Large intestine (tissue), 3 donors: ENCODE results near the gene IGSF23. TPM values are rescaled to one million over a fixed set of nuclear protein-coding genes. Genes with fewer than 3 reads are reported as not detected.
"Not testable (repeated sequence)": the region's sequence is repeated elsewhere in the genome, so short reads cannot be mapped to it uniquely, and the experiment has no call there.

Experiments
- DNase-seq, 2 donors: peaks; one replicate each; pipeline versions ENCODE4 v3.0.0 to v3.0.0-alpha.2; 2013
- H3K27ac ChIP-seq: one replicate; pipeline ENCODE4 v1.5.1; 2013; ENCODE audit warnings: low read length
- H3K27me3 ChIP-seq: 2 replicates; pipeline ENCODE4 v1.6.1; 2013; ENCODE audit warnings: low read length; ENCODE audit not compliant: control insufficient read depth, insufficient read depth
- H3K36me3 ChIP-seq: 2 replicates; pipeline ENCODE4 v1.6.1; 2013; ENCODE audit warnings: low read length; ENCODE audit not compliant: control insufficient read depth, insufficient read depth
- H3K4me1 ChIP-seq: one replicate; pipeline ENCODE4 v1.6.1; 2013; ENCODE audit warnings: low read length; ENCODE audit not compliant: control insufficient read depth, insufficient read depth
- H3K4me3 ChIP-seq: one replicate; pipeline ENCODE4 v1.5.1; 2013; ENCODE audit warnings: low read length
- H3K9me3 ChIP-seq: one replicate; pipeline ENCODE4 v1.6.1; 2013; ENCODE audit warnings: mild to moderate bottlenecking, low read depth, low read length, moderate library complexity; ENCODE audit not compliant: control insufficient read depth
- WGBS: methylation state at CpG from one replicate; pipeline ENCODE4 v1.1.5; 2013; ENCODE audit warnings: low lambda C conversion rate; ENCODE audit not compliant: insufficient coverage; 5-methylcytosine and 5-hydroxymethylcytosine counted together
- polyA plus RNA-seq: library from polyadenylated mRNA; unstranded; fragments of 120-200 nt; gene quantifications from one replicate; pipeline ENCODE4 v1.2.1, GENCODE V29; 2013

The IGSF23 gene
- polyA plus RNA-seq, 1 donor: 11.5 TPM

- no peak overlapping the region for H3K4me3 ChIP-seq
- peaks cover 44% of the 10 kb centered on the region for H3K36me3 ChIP-seq
- H3K27ac ChIP-seq: no peak overlapping the region
- no CpG with 5 or more reads among the region's 15 CpGs for WGBS
- H3K27me3 ChIP-seq: no peaks in the 10 kb centered on the region
- DNase-seq: no peak
- peaks cover 2% of the 10 kb centered on the region for H3K9me3 ChIP-seq
- H3K4me1 ChIP-seq: no peaks in the 10 kb centered on the region
Measured at GRCh38 chr19:44681992-44682790, 68.8 kb downstream of the IGSF23 start.

- H3K36me3 ChIP-seq: peaks cover 44% of the 10 kb centered on the region
- no peak overlapping the region for H3K27ac ChIP-seq
- no peaks in the 10 kb centered on the region for H3K4me1 ChIP-seq
- no peaks in the 10 kb centered on the region for H3K9me3 ChIP-seq
- H3K27me3 ChIP-seq: no peaks in the 10 kb centered on the region
- no peak overlapping the region for H3K4me3 ChIP-seq
- DNase-seq: no peak
- WGBS: 100% methylated on average over 1 of the region's 2 CpGs
Measured at GRCh38 chr19:44682807-44683206, 69.4 kb downstream of the IGSF23 start.

- no CpG with 5 or more reads among the region's 9 CpGs for WGBS
- Histone ChIP-seq H3K27me3 (no peaks in the 10 kb centered on the region), H3K9me3 (no peaks in the 10 kb centered on the region), H3K27ac (no peak overlapping the region), H3K36me3 (peaks cover 39% of the 10 kb centered on the region), H3K4me3 (no peak overlapping the region), H3K4me1 (no peaks in the 10 kb centered on the region)
- no peak for DNase-seq
Measured at GRCh38 chr19:44683434-44684210, 70.3 kb downstream of the IGSF23 start.

- H3K4me3 ChIP-seq, H3K9me3 ChIP-seq, DNase-seq, H3K4me1 ChIP-seq, H3K27ac ChIP-seq, H3K27me3 ChIP-seq: not testable (repeated sequence)
- 86% methylated on average over 2 of the region's 3 CpGs for WGBS
- H3K36me3 ChIP-seq: peaks cover 34% of the 10 kb centered on the region
Measured at GRCh38 chr19:44684396-44684795, 71.0 kb downstream of the IGSF23 start.

- Histone ChIP-seq H3K4me3 (no peak overlapping the region), H3K27ac (no peak overlapping the region), H3K27me3 (no peaks in the 10 kb centered on the region), H3K9me3 (no peaks in the 10 kb centered on the region), H3K4me1 (peaks cover 9% of the 10 kb centered on the region), H3K36me3 (peaks cover 31% of the 10 kb centered on the region)
- WGBS: 29% methylated on average over 2 of the region's 25 CpGs
- DNase-seq: peak in 1 of 2 donors; percentile 52
Measured at GRCh38 chr19:44684892-44685863, 71.8 kb downstream of the IGSF23 start.

GRCh38 chr19:44685877-44686276 lies 72.5 kb downstream of the IGSF23 start:
- Histone ChIP-seq H3K4me3 (no peak overlapping the region), H3K27ac (no peak overlapping the region), H3K36me3 (peaks cover 25% of the 10 kb centered on the region), H3K9me3 (no peaks in the 10 kb centered on the region), H3K27me3 (no peaks in the 10 kb centered on the region), H3K4me1 (peaks cover 9% of the 10 kb centered on the region)
- no CpG with 5 or more reads among the region's 4 CpGs for WGBS
- no peak for DNase-seq

Other genes starting within 250 kb of the IGSF23 start
- gene ZNF285, start 212.0 kb upstream of the IGSF23 start, polyA plus RNA-seq: 5.6 TPM
- 9.2 TPM for gene ZNF229, start 165.1 kb upstream of the IGSF23 start, polyA plus RNA-seq
- 10.2 TPM for gene ZNF180, start 113.0 kb upstream of the IGSF23 start, polyA plus RNA-seq
- 2.6 TPM for gene CEACAM20, start 83.9 kb upstream of the IGSF23 start, polyA plus RNA-seq
- 101 TPM for gene PVR, start 30.3 kb downstream of the IGSF23 start, polyA plus RNA-seq
- 59.5 TPM for gene CEACAM19, start 57.9 kb downstream of the IGSF23 start, polyA plus RNA-seq
- gene CEACAM16, start 85.6 kb downstream of the IGSF23 start, polyA plus RNA-seq: not detected
- 60.2 TPM for gene BCL3, start 135.1 kb downstream of the IGSF23 start, polyA plus RNA-seq
- 49.5 TPM for gene CBLC, start 164.3 kb downstream of the IGSF23 start, polyA plus RNA-seq
- 154 TPM for gene BCAM, start 195.5 kb downstream of the IGSF23 start, polyA plus RNA-seq
- gene NECTIN2, start 232.7 kb downstream of the IGSF23 start, polyA plus RNA-seq: 135 TPM